ENCODE results near the gene ZNF362. TPM values are rescaled to one million over a fixed set of nuclear protein-coding genes. Genes with fewer than 3 reads are reported as not detected.

Gene ZNF362
- total RNA-seq, 1 experiment from 2014 or later, result 11.1 TPM

DNA sequence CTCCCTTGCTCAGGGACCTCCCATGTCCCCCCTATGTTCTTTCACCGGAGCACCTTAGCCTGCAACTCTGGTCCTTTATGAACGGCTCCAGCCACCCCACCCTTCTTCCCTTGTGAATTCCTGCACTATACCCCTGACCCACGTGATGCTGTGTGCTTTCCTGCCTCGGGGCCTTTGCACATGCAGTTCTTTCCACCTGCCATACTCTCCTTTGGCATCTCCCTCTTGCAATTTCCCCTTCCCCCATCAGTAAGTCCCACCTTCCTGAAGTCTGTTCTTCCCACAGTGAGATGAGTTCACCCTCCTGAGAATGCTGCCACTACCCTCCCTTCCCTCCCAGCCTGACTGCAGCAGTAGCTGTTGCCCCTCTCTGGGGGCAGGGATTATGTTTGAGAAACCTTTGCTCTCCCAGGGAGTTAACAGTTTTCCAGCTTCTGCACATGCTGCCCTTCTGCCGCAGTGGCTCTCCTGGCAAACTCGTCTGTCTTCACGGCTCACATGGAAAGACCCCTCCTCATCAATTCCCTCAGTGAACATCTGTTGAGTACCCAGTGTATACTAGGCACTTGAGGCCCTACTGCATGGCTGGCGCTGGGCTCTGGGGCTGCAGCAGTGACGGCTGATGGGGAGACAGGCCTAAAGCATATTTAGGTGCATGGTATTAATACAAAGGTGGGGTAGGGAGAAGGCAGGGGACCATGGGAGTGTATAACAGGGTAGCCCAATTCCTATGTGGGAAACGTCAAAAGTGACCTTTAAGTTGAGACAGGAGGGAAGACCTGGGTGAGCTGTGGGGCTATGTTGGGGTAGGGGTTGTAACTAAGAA, 9.7 kb downstream of the ZNF362 start (continued):
- no peak for TF ChIP-seq YY1 (IDR thresholded peaks at IDR 0.05; ENCODE audit: extremely low read depth, insufficient replicate concordance, low read depth, low read length)

- POLR2A ChIA-PET, result no interaction called here
These were observed 10.5 kb downstream of the ZNF362 start for GRCh38 chr1:33266766-33267165.

More at GRCh38 chr1:33266766-33267165, 10.5 kb downstream of the ZNF362 start:
- CTCF ChIA-PET, result no interaction called here
- Histone ChIP-seq H3K4me2 (ENCODE audit: low read length) (no peak overlapping the region), H4K20me1 (ENCODE audit: insufficient read depth) (no peaks in the 10 kb centered on the region), H3K9me2 (ENCODE audit: insufficient read depth) (no peaks in the 10 kb centered on the region), H3K79me2 (ENCODE audit: insufficient read depth, low read length) (no peaks in the 10 kb centered on the region), H3K36me3 (ENCODE audit: control insufficient read depth in 1 of 2, insufficient read depth in 2 of 2, low read length in 2 of 2) (no peaks in the 10 kb centered on the region), H3K27me3 (ENCODE audit: insufficient read depth, low read length) (no peaks in the 10 kb centered on the region), H3K4me3 (replicated peaks in 1 of 2; ENCODE audit: low read depth in 1 of 2, low read length in 2 of 2) (no peak overlapping the region), H3K27ac (ENCODE audit: low read depth, low read length) (no peak overlapping the region), H3K4me1 (ENCODE audit: control insufficient read depth in 1 of 2, insufficient read depth in 2 of 2, low read length in 2 of 2) (no peaks in the 10 kb centered on the region), H3K9me3 (ENCODE audit: control insufficient read depth in 1 of 2, insufficient read depth in 1 of 2, low read depth in 1 of 2, low read length in 2 of 2) (no peaks in the 10 kb centered on the region), H3K9ac (ENCODE audit: low read length) (no peak overlapping the region), H2AFZ (ENCODE audit: low read depth, low read length, poor library complexity, severe bottlenecking) (no peak overlapping the region)
- DNase-seq (ENCODE audit: low read depth, low spot score) (no peak), ATAC-seq (no peak)
- TF ChIP-seq SIN3A (IDR thresholded peaks at IDR 0.05; ENCODE audit: low read depth) (no peak), TCF7L2 (IDR thresholded peaks at IDR 0.05; ENCODE audit: borderline replicate concordance, extremely low read depth, insufficient read depth, insufficient read length) (no peak), CBX3 (IDR thresholded peaks at IDR 0.05; ENCODE audit: low read depth) (no peak), POLR2AphosphoS5 (IDR thresholded peaks at IDR 0.05; ENCODE audit: low read depth, low read length) (no peak), POLR2A (IDR thresholded peaks at IDR 0.05; ENCODE audit: borderline replicate concordance, extremely low read depth, insufficient read depth, insufficient read length) (no peak), EZH2 (IDR thresholded peaks at IDR 0.05) (no peak), EZH2phosphoT487 (IDR thresholded peaks at IDR 0.05; ENCODE audit: borderline replicate concordance) (no peak), JUND (IDR thresholded peaks at IDR 0.05) (no peak), ZFX (IDR thresholded peaks at IDR 0.05) (no peak), FOSL1 (IDR thresholded peaks at IDR 0.05; ENCODE audit: low read depth) (no peak), EGR1 (IDR thresholded peaks at IDR 0.05; ENCODE audit: low read depth) (no peak), CEBPB (IDR thresholded peaks at IDR 0.05; ENCODE audit: low read depth) (no peak), ELF1 (IDR thresholded peaks at IDR 0.05; ENCODE audit: borderline replicate concordance, low read depth) (no peak), SRF (IDR thresholded peaks at IDR 0.05; ENCODE audit: low read depth) (no peak), ZNF274 (IDR thresholded peaks at IDR 0.05; ENCODE audit: low read depth, low read length) (no peak)
- TF ChIP-seq, protein P1, sequence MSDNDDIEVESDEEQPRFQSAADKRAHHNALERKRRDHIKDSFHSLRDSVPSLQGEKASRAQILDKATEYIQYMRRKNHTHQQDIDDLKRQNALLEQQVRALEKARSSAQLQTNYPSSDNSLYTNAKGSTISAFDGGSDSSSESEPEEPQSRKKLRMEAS (IDR thresholded peaks at IDR 0.05), result no peak
- TF ChIP-seq, protein P2, sequence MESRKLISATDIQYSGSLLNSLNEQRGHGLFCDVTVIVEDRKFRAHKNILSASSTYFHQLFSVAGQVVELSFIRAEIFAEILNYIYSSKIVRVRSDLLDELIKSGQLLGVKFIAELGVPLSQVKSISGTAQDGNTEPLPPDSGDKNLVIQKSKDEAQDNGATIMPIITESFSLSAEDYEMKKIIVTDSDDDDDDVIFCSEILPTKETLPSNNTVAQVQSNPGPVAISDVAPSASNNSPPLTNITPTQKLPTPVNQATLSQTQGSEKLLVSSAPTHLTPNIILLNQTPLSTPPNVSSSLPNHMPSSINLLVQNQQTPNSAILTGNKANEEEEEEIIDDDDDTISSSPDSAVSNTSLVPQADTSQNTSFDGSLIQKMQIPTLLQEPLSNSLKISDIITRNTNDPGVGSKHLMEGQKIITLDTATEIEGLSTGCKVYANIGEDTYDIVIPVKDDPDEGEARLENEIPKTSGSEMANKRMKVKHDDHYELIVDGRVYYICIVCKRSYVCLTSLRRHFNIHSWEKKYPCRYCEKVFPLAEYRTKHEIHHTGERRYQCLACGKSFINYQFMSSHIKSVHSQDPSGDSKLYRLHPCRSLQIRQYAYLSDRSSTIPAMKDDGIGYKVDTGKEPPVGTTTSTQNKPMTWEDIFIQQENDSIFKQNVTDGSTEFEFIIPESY (IDR thresholded peaks at IDR 0.05; ENCODE audit: extremely low read depth, insufficient replicate concordance, low read length), result no peak
- intact Hi-C loops (cut with micrococcal nuclease), result no loop called here
- RAD21 ChIA-PET (ENCODE audit: low non-redundant PET in 1 of 2, low total read pairs in 2 of 2, uncharacterized antibody in 2 of 2, unreplicated experiment in 2 of 2), result no interaction called here
- BruUV-seq (replicated peaks), result no TSS peak

Data from HCT116 (cell line).